Activated CD4-positive, alpha-beta T cell treated with anti-CD3 and anti-CD28 coated beads for 36 hours (primary cell): ENCODE data around the gene APOBEC4. TPM values are rescaled to one million over a fixed set of nuclear protein-coding genes. Genes with fewer than 3 reads are reported as not detected.

ENCODE experiments used
- ATAC-seq: fragments of 200-7000 bp; cut with Tn5 transposase; one replicate; pipeline ENCODE4 v1.10.0; 2021; ENCODE audit warnings: mild to moderate bottlenecking, moderate library complexity
- CTCF ChIA-PET: fragments of 350-600 bp; sonication (Branson Sonifier 250); formaldehyde crosslinking; loops from one replicate; lab custom pipeline; 2021; ENCODE audit warnings: antibody characterized with exemption; lab: Charles Lee
- POLR2A ChIA-PET: fragments of 350-600 bp; sonication (Branson Sonifier 250); formaldehyde crosslinking; loops from one replicate; lab custom pipeline; 2021; ENCODE audit warnings: antibody characterized with exemption, inconsistent platforms; lab: Charles Lee
- DNase-seq: peaks from one replicate; pipeline ENCODE4 v3.0.0-alpha.2; 2020
- H3K27ac Mint-ChIP-seq: one replicate; pipeline ENCODE4 v1.8.0; 2021; ENCODE audit warnings: mixed read lengths
- H3K27me3 Mint-ChIP-seq: one replicate; pipeline ENCODE4 v1.8.0; 2021; ENCODE audit warnings: mixed read lengths
- H3K36me3 Mint-ChIP-seq: one replicate; pipeline ENCODE4 v1.8.0; 2021; ENCODE audit warnings: low read depth, mixed read lengths
- H3K4me1 Mint-ChIP-seq: one replicate; pipeline ENCODE4 v1.8.0; 2021; ENCODE audit warnings: mixed read lengths
- H3K4me3 Mint-ChIP-seq: one replicate; pipeline ENCODE4 v1.8.0; 2021; ENCODE audit warnings: mild to moderate bottlenecking, moderate library complexity, mixed read lengths
- H3K9me3 Mint-ChIP-seq: one replicate; pipeline ENCODE4 v1.8.0; 2021; ENCODE audit warnings: low read depth, mixed read lengths
- intact Hi-C, 2 experiments: fragments of 100-400 bp; cut with DNase I in 1 of 2; cut with micrococcal nuclease in 1 of 2; formaldehyde crosslinking; loops; one replicate each; pipeline versions ENCODE4 v1.14.2 to v1.15.1; 2022 to 2024; cut with DNase I, micrococcal nuclease
- total RNA-seq, 2 experiments: library from RNA; stranded (reverse); gene quantifications; one replicate each; pipeline ENCODE4 v1.2.3, GENCODE V29; 2021

APOBEC4 gene
- total RNA-seq, 2 experiments from 2014 or later = not detected

DNA sequence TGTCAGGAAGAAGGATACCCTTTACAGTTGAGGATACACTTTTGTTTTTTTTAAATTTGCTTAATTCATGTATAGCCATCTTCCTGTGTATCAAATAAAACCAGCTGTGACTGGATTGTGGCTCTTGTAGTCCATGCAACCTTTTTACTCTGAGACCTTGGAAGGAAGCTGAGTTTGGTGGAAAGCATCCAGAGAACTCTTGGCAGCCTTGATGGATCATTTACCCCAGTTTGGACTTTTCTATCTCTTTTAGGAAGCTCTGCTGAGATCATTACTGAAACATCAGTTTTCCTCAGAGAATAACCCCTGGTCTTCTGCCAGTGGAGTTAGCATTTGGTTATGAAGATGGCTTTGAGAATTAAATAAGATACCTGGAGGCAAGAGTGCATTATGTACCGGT, 21.2 kb upstream of the APOBEC4 start:
- no peak for ATAC-seq
- POLR2A ChIA-PET = no interaction called here
- H3K36me3 Mint-ChIP-seq = peaks cover 5% of the 10 kb centered on the region
- CTCF ChIA-PET = interaction anchor here (1.3 to 3.0 kb wide), 3 partner anchors 10 to 18 kb away, joined by 3 to 14 read pairs (median 4); no protein-coding TSS in a partner anchor
- H3K4me3 Mint-ChIP-seq = no peak overlapping the region
- intact Hi-C loops = no loop called here
- no peak overlapping the region for H3K27ac Mint-ChIP-seq
- H3K9me3 Mint-ChIP-seq = no peaks in the 10 kb centered on the region
- H3K4me1 Mint-ChIP-seq = no peaks in the 10 kb centered on the region
- H3K27me3 Mint-ChIP-seq = no peaks in the 10 kb centered on the region
- no peak for DNase-seq

DNA sequence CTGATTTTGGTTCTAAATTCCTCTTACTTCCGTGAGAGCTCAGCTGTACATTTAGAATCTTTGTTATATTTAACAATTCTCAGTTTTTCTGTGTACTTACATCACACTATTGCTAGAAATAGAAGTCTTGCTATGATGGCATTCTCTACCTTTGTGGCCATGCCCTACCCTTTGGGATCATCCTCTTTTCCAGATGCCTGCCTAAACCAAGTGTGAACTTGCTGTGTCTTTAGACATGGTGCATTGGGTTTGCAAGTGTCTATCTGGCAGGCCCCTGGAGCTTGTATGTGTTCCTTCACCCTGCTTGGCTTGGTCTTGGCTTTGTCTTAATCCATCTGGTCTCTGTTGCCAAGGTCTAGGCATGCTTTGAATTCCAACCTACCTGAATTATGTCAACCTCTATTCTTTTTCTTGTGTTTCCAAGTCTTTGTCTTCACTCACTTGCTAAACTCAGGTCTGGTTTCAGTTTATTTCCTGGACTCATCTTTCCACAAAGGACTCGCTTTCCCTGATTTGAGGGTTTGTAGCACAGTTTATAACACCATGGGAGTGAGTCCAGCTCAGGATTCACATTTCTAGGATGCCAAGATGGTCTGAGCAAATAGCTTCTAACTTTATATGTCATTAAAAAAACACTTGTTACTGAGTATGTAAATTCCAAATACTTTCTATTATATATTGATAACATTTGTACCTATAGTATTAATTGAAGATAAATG, 20.6 kb upstream of the APOBEC4 start:
- no peak overlapping the region for H3K27ac Mint-ChIP-seq
- ATAC-seq (no peak), DNase-seq (no peak)
- no peaks in the 10 kb centered on the region for H3K27me3 Mint-ChIP-seq
- no peak overlapping the region for H3K4me3 Mint-ChIP-seq
- H3K36me3 Mint-ChIP-seq = peaks cover 5% of the 10 kb centered on the region
- ChIA-PET POLR2A (no interaction called here), CTCF (interaction anchor here (1.3 to 1.5 kb wide), 2 partner anchors 9 to 18 kb away, joined by 3 to 4 read pairs; no protein-coding TSS in a partner anchor)
- H3K4me1 Mint-ChIP-seq = no peaks in the 10 kb centered on the region
- intact Hi-C loops = no loop called here
- H3K9me3 Mint-ChIP-seq = no peaks in the 10 kb centered on the region

GRCh38 chr1:183670169-183670568, 17.1 kb upstream of the APOBEC4 start:
- no peak overlapping the region for H3K4me3 Mint-ChIP-seq
- intact Hi-C loops = no loop called here
- no peak for ATAC-seq
- H3K9me3 Mint-ChIP-seq = no peaks in the 10 kb centered on the region
- no peak overlapping the region for H3K27ac Mint-ChIP-seq
- no peak for DNase-seq
- POLR2A ChIA-PET = no interaction called here
- no peaks in the 10 kb centered on the region for H3K27me3 Mint-ChIP-seq
- H3K36me3 Mint-ChIP-seq = peaks cover 5% of the 10 kb centered on the region
- CTCF ChIA-PET = interaction anchor here (0.8 to 0.9 kb wide), 3 partner anchors 15 to 17 kb away, joined by 3 to 6 read pairs (median 5); partner anchors contain the start of gene APOBEC4
- no peaks in the 10 kb centered on the region for H3K4me1 Mint-ChIP-seq

GRCh38 chr1:183656355-183656754, 3.2 kb upstream of the APOBEC4 start:
- Mint-ChIP-seq H3K4me3 (no peak overlapping the region), H3K36me3 (no peaks in the 10 kb centered on the region)

DNA sequence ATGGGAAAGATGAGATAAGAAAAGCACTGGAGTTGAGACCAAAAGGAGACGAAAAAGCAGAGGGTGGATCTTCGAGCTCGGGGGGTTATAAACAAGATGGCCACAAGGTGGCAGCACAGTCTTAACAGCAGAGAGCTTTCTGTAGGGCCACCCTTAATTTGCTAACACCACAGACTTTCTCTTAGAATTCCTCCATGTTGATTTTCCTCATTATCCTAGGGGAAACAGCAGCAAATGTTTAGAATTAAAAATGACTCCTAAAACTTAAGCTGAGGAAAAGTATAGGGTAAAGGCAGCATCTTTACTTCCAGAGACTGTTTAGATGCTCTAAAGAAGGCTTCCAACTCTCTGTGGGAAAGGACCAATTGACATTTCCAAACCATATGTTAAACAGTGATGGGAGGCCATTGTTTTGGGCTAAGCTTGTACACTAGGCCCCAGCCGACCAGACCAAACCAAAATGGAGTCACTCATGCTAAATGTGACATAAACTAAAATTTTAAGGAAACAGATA, 2.5 kb upstream of the APOBEC4 start:
- no peaks in the 10 kb centered on the region for H3K27me3 Mint-ChIP-seq
- CTCF ChIA-PET = interaction anchor here (0.6 to 5.6 kb wide), 42 partner anchors 9 to 1031 kb away, joined by 3 to 90 read pairs (median 3); partner anchors contain the start of gene TSEN15
- H3K27ac Mint-ChIP-seq = no peak overlapping the region
- H3K4me1 Mint-ChIP-seq = peaks cover 35% of the 10 kb centered on the region
- no peak overlapping the region for H3K4me3 Mint-ChIP-seq
- no peaks in the 10 kb centered on the region for H3K9me3 Mint-ChIP-seq
- POLR2A ChIA-PET = no interaction called here
- intact Hi-C loops = loop anchor here (1.0 kb wide), 3 partner anchors 30 to 568 kb away; no protein-coding TSS in a partner anchor
- DNase-seq = peak; percentile 86
- peak; percentile 27 for ATAC-seq
- H3K36me3 Mint-ChIP-seq = no peaks in the 10 kb centered on the region

More at GRCh38 chr1:183656355-183656754, 3.2 kb upstream of the APOBEC4 start:
- Mint-ChIP-seq H3K27ac (no peak overlapping the region), H3K9me3 (no peaks in the 10 kb centered on the region), H3K27me3 (no peaks in the 10 kb centered on the region), H3K4me1 (peaks cover 33% of the 10 kb centered on the region)
- intact Hi-C loops = no loop called here
- CTCF ChIA-PET = interaction anchor here (0.6 to 5.6 kb wide), 17 partner anchors 9 to 287 kb away, joined by 3 to 90 read pairs (median 5); no protein-coding TSS in a partner anchor
- POLR2A ChIA-PET = no interaction called here
- DNase-seq = no peak
- ATAC-seq = no peak

DNA sequence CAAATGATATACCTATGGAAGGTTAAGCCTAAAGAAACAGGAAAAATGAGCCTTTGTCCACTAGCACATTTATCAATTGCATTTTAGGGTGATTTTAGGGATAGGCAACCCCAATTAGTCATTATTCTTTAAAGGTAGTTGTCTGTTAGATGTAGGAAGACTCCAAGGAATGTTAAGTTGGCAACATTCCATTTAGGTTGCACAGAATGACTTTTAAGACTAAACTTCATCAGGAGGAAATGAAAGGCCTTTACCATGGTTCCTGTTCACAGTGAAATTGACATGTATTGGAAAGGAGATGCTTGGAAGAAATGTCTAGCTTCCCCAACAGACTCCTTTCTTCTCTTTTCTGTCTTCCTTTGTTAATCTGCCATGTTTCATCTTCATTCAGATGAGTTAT, 1.6 kb upstream of the APOBEC4 start:
- H3K27me3 Mint-ChIP-seq = no peaks in the 10 kb centered on the region

GRCh38 chr1:183653876-183654451, 848 bp upstream of the APOBEC4 start:
- Mint-ChIP-seq H3K4me3 (no peak overlapping the region), H3K27me3 (no peaks in the 10 kb centered on the region), H3K27ac (peak overlapping the region; percentile 45), H3K4me1 (peaks cover 35% of the 10 kb centered on the region), H3K9me3 (no peaks in the 10 kb centered on the region), H3K36me3 (no peaks in the 10 kb centered on the region)
- ATAC-seq (no peak), DNase-seq (no peak)
- intact Hi-C loops = loop anchor here (5.0 kb wide), 2 partner anchors 398 to 508 kb away; partner anchors contain the start of gene TSEN15 (in 2 of the 2)
- CTCF ChIA-PET = interaction anchor here (0.6 to 5.6 kb wide), 11 partner anchors 9 to 397 kb away, joined by 3 to 90 read pairs (median 3); partner anchors contain the start of gene TSEN15
- POLR2A ChIA-PET = no interaction called here

More for the DNA sequence above, 1.6 kb upstream of the APOBEC4 start:
- H3K36me3 Mint-ChIP-seq = no peaks in the 10 kb centered on the region
- intact Hi-C loops = loop anchor here (1.0 to 5.0 kb wide), 5 partner anchors 31 to 569 kb away; partner anchors contain the start of gene TSEN15 (in 2 of the 2)
- no peaks in the 10 kb centered on the region for H3K9me3 Mint-ChIP-seq
- H3K4me1 Mint-ChIP-seq = peaks cover 35% of the 10 kb centered on the region
- no peak overlapping the region for H3K27ac Mint-ChIP-seq
- H3K4me3 Mint-ChIP-seq = no peak overlapping the region
- POLR2A ChIA-PET = no interaction called here
- no peak for ATAC-seq
- CTCF ChIA-PET = interaction anchor here (0.6 to 5.6 kb wide), 23 partner anchors 10 to 1032 kb away, joined by 3 to 90 read pairs (median 4); partner anchors contain the start of gene TSEN15
- no peak for DNase-seq

GRCh38 chr1:183653462-183653794, 312 bp upstream of the APOBEC4 start:
- ChIA-PET CTCF (interaction anchor here (0.6 to 5.6 kb wide), 6 partner anchors 9 to 262 kb away, joined by 3 to 90 read pairs (median 36); no protein-coding TSS in a partner anchor), POLR2A (interaction anchor here (0.6 kb wide), 1 partner anchor 353 kb away, joined by 3 read pairs; no protein-coding TSS in a partner anchor)
- Mint-ChIP-seq H3K36me3 (no peaks in the 10 kb centered on the region), H3K27me3 (no peaks in the 10 kb centered on the region), H3K9me3 (no peaks in the 10 kb centered on the region), H3K4me1 (peaks cover 35% of the 10 kb centered on the region), H3K27ac (peak overlapping the region; percentile 45), H3K4me3 (no peak overlapping the region)
- ATAC-seq (no peak), DNase-seq (no peak)
- intact Hi-C loops = loop anchor here (5.0 kb wide), 2 partner anchors 399 to 509 kb away; partner anchors contain the start of gene TSEN15 (in 2 of the 2)

DNA sequence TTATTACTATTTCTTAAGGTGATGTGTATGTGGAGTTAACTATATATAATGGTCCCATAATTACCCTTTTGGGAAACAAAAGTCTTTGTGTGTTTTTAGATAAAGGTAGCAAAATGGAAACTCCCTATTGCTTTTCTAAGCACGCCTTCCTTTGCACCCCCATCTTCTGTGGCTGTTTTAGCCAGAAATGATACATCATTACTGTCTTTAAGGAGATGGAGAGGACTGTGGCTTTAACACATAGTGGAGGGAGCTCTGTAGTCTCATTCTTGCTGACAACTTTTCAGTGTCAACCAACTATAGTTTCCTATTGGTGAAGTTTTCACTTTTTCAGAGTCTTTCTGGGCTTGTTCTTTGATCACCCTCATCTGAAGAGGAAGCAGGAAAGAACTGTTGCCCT, 1.0 kb downstream of the APOBEC4 start:
- ATAC-seq = peak; percentile 97
- H3K4me3 Mint-ChIP-seq = peak overlapping the region; percentile 9
- DNase-seq = peak; percentile 50
- no peaks in the 10 kb centered on the region for H3K27me3 Mint-ChIP-seq
- intact Hi-C loops = loop anchor here (1.0 to 5.0 kb wide), 3 partner anchors 16 to 510 kb away; partner anchors contain the start of gene TSEN15 (in 2 of the 2)
- POLR2A ChIA-PET = no interaction called here
- H3K4me1 Mint-ChIP-seq = peaks cover 35% of the 10 kb centered on the region
- H3K27ac Mint-ChIP-seq = peak overlapping the region; percentile 93
- H3K9me3 Mint-ChIP-seq = no peaks in the 10 kb centered on the region
- CTCF ChIA-PET = interaction anchor here (0.6 to 5.6 kb wide), 7 partner anchors 18 to 572 kb away, joined by 3 to 90 read pairs (median 6); no protein-coding TSS in a partner anchor
- no peaks in the 10 kb centered on the region for H3K36me3 Mint-ChIP-seq

DNA sequence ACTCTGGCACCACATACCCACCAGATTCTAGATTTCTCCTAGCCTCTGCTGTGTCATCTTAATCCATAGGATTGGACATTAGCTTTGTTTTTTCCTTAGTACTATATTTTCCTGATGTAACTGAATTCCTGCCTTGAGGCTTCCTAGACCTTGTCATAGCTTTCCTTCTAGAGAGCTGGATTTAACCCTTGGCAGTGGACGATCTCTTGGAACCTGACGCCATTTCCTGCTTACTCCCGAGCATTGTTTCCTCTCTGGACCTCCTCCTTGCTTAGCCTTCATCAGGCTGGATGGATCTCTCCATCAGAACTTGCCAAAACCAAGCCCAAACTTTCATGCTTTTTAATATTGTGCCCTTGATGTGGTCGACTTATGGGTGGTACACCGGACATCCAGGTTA, 1.5 kb downstream of the APOBEC4 start:
- peaks cover 35% of the 10 kb centered on the region for H3K4me1 Mint-ChIP-seq
- CTCF ChIA-PET = interaction anchor here (0.6 to 5.6 kb wide), 5 partner anchors 15 to 44 kb away, joined by 3 to 84 read pairs (median 6); no protein-coding TSS in a partner anchor
- H3K9me3 Mint-ChIP-seq = no peaks in the 10 kb centered on the region
- H3K27me3 Mint-ChIP-seq = no peaks in the 10 kb centered on the region
- peak overlapping the region; percentile 93 for H3K27ac Mint-ChIP-seq
- ATAC-seq (no peak), DNase-seq (no peak)
- intact Hi-C loops = loop anchor here (1.0 to 5.0 kb wide), 3 partner anchors 15 to 511 kb away; partner anchors contain the start of gene TSEN15 (in 2 of the 2)
- no peaks in the 10 kb centered on the region for H3K36me3 Mint-ChIP-seq
- POLR2A ChIA-PET = no interaction called here
- peak overlapping the region; percentile 9 for H3K4me3 Mint-ChIP-seq

GRCh38 chr1:183648042-183648441, 5.1 kb downstream of the APOBEC4 start:
- Mint-ChIP-seq H3K27me3 (no peaks in the 10 kb centered on the region), H3K9me3 (no peaks in the 10 kb centered on the region), H3K36me3 (no peaks in the 10 kb centered on the region), H3K27ac (no peak overlapping the region), H3K4me3 (no peak overlapping the region), H3K4me1 (peaks cover 19% of the 10 kb centered on the region)
- ATAC-seq (no peak), DNase-seq (no peak)
- ChIA-PET POLR2A (no interaction called here), CTCF (interaction anchor here (0.7 to 2.5 kb wide), 4 partner anchors 8 to 268 kb away, joined by 3 to 15 read pairs (median 6); no protein-coding TSS in a partner anchor)
- intact Hi-C loops = no loop called here
